Myocyte (in vitro differentiated cells): ENCODE data around the gene CCNDBP1. TPM values are rescaled to one million over a fixed set of nuclear protein-coding genes. Genes with fewer than 3 reads are reported as not detected.
A peak's percentile ranks its signal among the peaks of the same experiment; 100 is the strongest.
"Not testable (repeated sequence)": the region's sequence is repeated elsewhere in the genome, so short reads cannot be mapped to it uniquely, and the experiment has no call there.

Experiments used
- DNase-seq: peaks from one replicate; pipeline ENCODE4 v3.0.0-alpha.2; 2012; ENCODE audit warnings: low read depth
- total RNA-seq: library from RNA; depleted of rRNA; stranded (reverse); fragments of >200 nt; gene quantifications from 2 replicates; pipeline ENCODE4 v1.2.3, GENCODE V29; 2014

The CCNDBP1 gene
- total RNA-seq, 1 donor from 2014 or later, result 109 TPM

DNA sequence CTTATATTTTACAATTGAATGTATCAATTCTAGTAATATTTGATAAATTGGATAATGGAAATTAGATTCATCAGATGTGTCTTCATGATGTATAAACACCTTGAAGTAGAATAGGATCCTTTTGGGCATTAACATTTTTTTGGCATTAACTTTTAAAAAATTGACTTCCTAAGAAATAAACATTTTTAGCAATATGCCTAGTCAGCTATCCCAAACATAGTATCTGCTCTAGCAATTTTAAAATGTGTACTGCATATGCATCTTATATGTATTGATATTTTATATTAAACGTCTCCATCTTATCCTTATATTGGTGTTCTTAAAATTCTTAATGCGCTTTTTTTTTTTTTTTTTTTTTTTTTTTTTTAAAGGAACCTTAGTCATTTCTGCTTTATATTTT lies 8.5 kb downstream of the CCNDBP1 start:
- DNase-seq, result no peak

DNA sequence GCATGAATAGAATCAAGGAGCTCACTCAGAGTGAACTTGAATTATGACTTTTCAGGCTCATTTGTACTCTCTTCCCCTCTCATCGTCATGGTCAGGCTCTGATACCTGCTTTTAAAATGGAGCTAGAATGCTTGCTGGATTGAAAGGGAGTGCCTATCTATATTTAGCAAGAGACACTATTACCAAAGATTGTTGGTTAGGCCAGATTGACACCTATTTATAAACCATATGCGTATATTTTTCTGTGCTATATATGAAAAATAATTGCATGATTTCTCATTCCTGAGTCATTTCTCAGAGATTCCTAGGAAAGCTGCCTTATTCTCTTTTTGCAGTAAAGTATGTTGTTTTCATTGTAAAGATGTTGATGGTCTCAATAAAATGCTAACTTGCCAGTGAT lies 9.6 kb downstream of the CCNDBP1 start:
- DNase-seq, result peak; percentile 35

DNA sequence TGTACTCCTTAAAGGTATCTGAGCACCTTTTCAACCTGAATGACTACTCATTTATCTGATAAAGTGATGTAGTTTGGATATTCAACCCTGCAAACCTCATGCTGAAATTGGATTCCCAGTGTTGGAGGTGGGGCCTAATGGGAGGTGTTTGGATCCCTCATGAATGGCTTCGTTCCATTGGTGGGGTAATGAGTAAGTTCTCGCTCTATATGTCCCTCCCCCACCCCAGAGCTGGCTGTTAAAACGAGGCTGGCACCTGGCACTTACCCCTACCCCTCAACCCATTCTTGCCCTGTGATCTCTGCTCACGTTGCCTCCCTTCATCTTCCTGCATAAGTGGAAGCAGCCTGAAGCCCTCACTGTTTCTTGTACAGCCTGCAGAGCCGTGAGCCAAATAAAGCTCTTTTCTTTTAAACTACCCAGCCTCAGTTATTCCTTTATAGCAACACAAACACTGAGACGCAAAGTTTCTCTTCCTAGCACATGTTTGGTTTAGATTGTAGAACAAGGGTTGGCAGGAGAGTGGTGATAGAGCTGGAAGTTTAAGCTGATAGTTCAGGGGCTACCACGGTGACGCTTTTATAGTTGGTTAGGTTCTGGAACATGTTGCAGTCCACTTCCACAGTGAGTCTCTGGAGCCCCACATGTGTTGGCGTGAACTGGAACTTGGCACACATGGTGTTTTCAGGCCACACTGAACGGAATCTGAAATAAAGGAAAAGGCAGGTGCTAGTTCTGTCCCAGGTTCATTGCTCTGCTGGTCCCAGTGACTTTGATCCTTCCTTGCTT lies 11.8 kb downstream of the CCNDBP1 start:
- DNase-seq, result no peak

DNA sequence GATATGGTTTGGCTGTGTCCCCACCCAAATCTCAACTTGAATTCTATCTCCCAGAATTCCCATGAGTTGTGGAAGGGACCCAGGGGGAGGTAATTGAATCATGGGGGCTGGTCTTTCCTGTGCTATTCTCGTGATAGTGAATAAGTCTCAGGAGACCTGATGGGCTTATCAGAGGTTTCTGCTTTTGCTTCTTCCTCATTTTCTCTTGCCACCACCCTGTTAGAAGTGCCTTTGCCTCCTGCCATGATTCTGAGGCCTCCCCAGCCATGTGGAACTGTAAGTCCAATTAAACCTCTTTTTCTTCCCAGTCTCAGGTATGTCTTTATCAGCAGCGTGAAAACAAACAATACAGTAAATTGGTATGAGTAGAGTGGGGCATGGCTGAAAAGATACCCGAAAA lies 12.6 kb downstream of the CCNDBP1 start:
- not testable (repeated sequence) for DNase-seq

DNA sequence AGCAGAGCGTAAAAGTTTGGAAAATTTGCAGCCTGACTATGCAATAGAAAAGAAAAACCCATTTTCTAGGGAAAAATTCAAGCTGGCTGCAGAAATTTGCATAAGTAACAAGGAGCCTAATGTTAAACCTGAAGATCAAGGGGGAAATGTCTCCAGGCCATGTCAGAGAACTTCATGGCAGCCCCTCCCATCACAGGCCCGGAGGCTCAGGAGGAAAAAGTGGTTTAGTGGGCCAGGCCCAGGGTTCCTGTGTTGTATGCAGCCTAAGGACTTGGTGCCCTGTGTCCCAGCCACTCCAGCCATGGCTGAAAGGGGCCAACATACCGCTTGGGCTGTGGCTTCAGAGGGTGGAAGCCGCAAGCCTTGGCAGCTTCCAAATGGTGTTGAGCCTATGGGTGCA lies 13.4 kb downstream of the CCNDBP1 start:
- not testable (repeated sequence) for DNase-seq

DNA sequence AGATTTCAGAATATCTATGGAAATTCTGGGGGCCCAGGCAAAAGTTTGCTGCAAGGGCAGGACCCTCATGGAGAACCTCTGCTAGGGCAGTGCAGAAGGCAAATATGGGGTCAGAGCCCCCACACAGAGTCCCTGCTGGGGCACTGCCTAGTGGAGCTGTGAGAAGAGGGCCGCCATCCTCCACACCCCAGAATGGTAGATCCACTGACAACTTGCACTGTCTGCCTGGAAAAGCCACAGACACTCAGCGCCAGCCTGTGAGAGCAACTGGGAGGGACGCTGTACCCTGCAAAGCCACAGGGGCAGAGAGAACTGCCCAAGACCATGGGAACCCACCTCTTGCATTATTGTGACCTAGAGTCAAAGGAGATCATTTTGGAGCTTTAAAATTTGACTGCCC lies 13.8 kb downstream of the CCNDBP1 start:
- DNase-seq, result no peak

DNA sequence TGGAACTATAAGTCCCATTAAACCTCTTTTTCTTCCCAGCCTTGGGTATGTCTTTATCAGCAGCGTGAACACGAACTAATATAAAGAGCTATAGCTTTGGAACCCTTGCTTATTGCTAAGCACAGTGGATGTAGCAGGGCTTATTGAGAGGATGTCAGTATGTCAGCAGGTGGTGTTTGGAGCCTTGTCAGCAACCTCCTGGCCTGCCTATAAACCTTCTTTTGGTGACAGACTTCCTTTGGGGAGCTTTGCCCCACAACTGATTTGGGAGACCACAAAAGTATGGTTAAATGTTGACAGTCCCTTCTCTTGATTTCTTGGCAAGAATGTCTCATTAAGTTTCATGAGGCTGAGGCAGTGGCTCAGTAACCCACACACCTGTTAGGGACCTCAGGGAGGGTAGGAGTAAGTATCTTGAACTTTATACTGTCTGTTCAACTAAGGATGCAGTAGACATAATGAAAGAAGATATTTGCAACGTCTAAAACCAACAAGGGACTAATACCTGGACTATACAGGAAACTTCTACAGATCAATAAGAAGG lies 14.8 kb downstream of the CCNDBP1 start:
- no peak for DNase-seq

DNA sequence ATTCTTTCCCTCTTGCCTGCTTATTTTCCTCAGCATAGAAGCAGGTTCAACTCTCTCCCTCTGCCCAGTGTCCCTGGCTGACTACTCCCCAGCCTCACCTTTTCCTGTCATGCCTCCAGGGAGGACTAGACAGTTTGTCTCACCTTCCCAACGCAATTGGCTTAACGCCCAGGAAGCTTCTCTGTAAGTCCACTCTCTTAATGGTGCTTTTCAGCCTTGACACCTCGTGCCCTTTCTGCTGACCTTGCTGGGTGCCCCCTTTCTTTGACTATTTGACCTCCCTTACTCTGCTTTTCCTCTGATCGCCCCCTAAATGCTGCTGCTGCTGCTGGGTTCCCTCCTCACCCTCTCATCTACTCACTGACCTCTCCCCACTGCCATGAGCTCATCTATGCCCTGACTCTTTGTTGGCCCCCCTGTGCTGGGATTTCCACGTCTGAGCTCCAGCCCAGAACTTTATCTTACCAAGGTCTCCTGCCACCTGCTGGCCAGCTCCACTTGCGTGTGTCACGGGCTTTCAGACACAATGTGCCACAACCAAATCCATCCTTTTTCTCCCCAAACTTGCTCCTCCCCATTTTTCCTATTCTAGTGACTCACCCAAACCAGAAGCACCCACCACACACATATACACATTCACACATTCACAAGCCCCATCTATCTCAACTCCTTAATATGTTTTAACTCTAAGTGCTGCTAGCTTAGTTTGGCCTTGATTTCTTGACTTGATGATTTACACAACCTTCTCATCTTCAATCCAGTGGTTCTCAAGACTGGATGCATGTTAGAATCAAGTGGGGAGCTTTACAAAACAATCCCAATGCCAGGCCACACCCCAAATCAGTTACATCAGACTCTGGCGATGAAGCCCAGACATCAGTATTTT lies 19.1 kb downstream of the CCNDBP1 start:
- peak; percentile 52 for DNase-seq

DNA sequence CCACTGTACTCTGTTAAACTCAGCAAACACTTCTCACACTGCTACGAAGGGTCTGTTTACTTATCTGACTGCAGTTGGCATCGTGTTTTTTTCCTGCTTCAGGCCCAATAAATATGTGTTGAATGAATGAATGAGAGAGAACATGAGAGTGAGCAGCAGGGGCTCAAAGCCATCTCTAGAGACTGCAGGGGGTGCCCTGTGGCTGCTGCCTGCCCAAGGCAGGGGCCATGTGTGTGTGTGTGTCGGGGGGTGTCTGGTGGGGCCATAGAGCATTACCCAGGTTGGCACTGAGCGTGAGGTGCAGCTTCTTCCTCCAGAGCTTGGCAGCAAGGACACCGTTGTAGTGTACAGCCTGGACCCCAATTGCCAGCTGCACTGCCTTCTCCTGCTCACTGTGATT lies 20.9 kb downstream of the CCNDBP1 start:
- DNase-seq, result no peak

DNA sequence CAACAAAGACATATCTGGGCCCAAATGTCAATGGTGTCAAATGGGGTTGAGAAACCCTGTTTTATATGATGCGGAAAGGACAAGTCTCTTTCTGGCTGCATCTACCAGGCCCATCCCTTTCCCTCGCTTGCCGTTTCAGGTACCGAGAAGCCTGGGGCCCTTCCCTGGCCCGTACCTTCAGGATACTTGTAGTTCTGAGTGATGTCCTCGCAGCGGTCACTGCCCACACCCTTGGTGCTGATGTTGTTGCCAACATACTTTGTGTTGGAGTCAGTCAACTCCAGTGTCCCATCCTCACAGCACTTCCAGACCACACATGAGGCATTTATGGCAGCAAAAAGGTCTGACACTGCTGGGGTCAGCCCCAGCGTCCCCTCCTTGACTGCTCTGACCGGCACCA lies 21.8 kb downstream of the CCNDBP1 start:
- no peak for DNase-seq

DNA sequence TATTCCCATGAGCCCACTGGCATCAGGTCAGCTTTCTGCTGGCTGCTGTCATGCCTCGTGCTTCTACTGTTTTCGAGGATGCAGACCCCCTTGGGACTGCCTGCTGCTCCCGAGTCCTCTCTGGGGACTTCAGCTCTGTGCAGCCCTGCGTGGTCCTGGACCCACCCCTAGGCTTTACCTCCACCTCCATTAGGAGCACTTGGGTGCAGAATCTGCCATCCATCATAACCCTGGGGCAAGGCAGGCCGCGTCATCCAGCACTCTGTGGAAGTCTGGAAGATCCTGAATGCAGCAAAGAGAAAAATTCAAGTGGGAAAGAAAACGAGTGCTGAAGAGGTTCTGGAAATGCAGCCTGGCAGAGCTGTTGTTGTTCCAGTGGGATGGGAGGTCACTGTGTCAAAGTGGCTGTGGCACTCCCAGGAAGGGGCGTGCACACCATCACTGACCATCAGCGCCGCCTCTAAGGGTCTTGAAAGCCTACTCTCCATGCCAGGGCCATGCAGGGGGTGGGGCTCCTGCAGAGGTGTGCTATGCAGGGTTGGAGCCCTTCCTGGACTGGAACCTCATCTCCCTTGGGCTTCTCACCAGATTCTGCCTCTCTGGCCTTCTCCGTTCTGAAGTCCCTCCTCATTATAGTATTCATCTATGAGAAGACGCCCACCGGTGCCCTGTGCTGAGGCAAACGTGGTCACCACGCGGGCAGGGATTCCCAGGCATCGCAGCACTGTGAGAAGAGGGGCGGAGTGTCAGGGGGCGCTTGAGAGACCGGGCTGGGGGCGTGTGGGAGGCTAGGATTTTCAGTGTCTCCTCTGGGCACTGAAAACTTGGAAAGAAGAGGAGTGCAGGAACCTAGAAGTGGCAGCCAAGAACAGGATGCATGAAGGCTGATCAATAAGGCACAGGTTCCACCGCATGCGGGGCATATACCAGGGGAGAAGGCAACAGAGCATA lies 23.1 kb downstream of the CCNDBP1 start:
- DNase-seq, result no peak

DNA sequence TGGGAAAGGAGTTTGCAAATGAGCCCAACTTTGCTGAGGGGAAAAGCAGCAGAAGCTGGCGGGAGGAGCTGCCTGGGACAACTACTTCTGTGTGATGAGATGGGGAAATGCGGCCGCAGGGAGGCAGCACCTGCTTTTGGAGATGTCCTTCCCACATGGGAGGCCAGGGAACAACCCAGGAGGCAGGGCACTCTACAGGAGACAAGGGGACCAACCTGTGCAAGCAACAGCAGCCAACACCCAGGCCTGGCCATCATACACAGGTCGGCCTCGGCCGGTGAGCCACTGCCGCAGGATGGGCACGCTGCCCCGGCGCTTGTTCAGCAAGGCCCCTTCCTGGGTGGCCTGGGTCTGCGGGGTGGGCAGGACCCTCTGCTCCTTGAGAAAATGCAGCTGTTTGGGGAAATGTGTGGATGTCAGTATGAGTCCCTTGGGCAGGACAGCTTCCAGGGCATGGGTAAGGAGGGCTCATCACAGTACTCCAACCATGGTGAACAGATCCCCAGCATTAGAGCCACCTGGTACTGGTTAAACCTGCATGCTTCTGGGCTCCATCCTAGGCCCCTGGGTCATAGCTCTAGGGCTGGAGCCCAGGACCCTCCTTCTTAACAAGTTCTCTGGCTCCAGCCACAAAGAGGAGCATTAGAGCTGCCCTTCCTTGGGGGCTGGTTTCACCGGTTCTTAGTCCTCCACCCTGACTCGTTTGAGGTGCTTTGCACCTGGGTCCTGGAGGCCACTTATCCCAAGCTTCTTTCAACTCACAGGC lies 24.0 kb downstream of the CCNDBP1 start:
- no peak for DNase-seq

DNA sequence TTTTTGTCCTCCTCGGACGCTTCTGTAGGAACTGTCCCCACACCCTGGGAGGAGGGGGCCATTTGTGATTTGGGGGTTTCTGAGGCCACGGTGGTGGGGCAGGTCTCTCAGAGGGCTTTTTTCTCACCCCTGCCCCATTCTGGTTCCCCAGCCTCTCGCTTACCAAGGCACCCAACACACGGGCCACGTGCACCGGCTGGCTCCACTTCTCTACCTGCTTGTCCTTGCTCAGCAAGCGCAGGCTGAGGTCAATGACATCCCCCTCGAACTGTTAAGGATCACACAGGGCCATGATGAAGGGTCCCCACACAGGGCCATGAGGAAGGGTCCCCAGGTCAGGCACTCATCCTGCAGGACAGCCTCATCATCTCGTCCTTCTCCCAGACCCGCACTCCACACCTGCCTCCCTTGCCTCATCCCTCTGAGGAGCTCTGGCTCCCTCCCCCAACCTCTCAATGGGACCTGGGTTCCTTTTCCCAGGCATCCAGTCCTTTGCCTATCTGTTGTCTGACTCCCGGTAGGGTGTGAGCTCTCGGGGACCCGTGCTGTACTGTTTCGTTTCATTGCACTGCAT lies 25.1 kb downstream of the CCNDBP1 start:
- no peak for DNase-seq

DNA sequence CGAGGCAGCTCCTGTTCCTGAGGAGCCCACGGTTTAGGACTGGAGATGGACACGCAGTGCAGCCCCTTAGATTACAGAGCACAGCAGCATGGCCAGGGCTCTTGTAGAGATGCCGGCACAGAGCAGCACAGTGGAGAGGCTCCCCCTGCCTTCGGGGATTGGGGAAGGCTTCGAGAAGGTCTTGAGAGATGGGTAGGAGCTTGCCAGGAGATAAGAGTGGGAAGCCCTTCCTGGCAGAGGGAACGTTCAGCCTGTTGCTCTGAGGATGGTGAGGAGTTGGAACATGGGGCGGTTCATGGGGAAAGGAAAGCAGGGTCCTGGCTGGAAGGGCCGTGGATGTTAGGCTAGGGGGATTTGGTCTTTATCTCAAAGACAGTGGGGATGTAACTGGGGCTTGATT lies 25.6 kb downstream of the CCNDBP1 start:
- DNase-seq, result no peak

DNA sequence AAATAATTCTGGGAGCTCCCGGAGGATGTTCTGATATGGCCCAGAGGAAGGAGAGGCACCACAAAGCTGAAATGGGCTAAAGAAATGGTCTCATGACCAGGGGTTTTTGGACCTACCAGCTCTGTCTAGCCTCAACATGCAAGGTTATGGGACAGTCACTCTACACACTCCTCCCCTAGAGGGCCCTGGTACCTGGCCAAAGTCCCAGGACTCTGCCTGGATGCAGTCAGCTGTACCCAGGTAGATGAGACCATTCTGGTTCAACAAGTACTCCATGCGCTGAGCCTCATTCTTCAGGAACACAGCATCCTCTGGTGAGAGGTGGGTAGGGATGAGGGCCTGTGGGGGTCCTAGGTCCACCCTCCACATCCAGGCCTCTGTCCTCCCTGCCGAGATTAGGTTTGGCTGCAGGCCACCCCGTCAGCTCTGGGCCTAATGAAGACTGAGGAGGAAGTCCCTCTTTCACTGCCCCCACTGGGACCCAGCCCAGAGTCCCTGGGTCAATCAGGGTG lies 26.1 kb downstream of the CCNDBP1 start:
- DNase-seq, result no peak

DNA sequence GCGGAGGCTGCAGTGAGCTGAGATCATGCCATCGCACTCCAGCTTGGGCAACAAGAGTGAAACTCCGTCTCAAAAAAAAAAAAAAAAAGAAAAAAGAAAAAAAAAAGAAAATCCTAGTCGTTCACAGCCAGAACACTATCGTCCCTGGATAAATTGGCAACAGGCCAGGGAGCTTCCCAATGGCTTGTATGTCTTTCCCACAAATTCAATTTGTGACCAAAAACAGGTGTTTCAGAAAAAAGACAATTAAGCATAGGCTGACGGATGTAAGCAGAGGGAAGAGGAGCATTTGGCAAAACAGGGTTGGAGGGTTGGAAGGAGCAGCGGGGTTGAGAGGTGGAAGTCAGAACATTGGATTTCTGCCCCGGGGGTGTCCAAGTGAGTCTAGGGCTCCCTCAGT lies 27.1 kb downstream of the CCNDBP1 start:
- DNase-seq, result peak; percentile 17

DNA sequence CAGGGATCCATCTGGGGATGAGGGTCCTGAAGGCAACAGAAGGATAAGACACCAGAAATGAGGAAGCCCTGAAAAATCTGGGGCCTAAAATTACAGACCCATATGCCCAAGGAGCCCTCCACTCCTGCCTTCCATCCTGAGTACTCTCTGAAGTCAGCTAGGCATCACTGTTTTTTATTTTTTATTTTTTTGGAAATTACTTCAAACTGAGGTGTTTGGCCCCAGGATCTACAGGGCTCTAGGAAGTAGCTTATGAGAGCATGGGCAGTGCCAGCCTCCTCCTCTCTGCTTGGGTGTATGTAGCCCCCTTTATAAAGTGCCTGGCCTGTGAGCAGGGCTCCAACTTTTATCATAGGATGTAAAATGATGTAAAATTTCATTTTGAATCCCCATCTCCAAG lies 27.7 kb downstream of the CCNDBP1 start:
- no peak for DNase-seq

DNA sequence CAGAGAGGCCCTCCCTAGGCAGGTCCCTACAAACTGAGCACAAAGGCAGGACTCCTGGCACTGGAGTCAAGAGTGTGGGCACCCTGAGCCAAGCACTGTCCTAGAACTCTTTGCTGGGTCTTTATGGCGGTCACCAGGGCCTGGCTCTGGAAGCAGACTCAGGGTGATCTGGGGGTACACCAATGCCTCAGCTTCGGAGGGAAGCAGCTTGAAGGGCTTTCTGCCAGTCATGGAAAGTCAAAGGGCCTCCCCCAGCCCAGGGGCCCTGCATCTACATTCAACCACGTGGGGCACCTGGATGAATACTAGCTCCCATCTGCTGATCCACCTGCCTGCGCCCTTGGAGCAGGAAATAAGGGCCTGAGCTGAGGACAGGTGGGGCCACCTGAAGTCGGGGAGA lies 28.3 kb downstream of the CCNDBP1 start:
- no peak for DNase-seq

DNA sequence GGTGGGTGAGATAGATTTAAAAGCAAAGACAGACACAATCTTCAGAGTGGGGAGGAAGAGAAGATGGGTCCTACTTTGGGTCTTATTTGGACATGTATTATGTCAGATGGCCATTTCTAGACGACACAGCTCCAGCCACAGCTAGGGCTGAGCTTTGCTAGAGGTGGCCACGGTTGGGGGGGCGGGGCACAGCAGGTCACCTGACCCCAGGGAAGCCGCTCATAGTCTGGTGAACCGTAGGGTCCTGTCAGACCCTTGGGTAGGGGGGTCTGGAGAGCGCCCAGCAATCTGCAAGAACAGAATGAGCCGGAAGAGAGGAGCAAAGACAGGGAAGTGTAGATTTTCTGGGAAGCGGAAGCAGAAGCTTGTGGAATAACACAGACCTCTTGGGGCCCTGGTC lies 29.0 kb downstream of the CCNDBP1 start:
- no peak for DNase-seq
